Tibial nerve (tissue), 3 donors: ENCODE measurements around the gene TTC27.

ENCODE experiments used
- CTCF ChIP-seq, 5 experiments: fragments of 200-600 bp in 3 of 5; fragments of 450-650 bp in 2 of 5; sonication (generic) in 3 of 5; IDR thresholded peaks; one replicate each; pipeline ENCODE4 v1.5.1; 2016 to 2019; ENCODE audit warnings: antibody characterized with exemption in 5 of 5, mild to moderate bottlenecking in 3 of 5, moderate library complexity in 2 of 5
- POLR2A ChIP-seq, 2 donors: fragments of 450-650 bp; IDR thresholded peaks; one replicate each; pipeline ENCODE4 v1.6.1; 2017; ENCODE audit warnings: antibody characterized with exemption in 2 of 2, mild to moderate bottlenecking in 2 of 2, moderate library complexity in 2 of 2

- TF ChIP-seq CTCF (IDR thresholded peaks at IDR 0.05) (no peak), POLR2A (IDR thresholded peaks at IDR 0.05) (no peak)
Observed at GRCh38 chr2:32668254-32668653, 40.4 kb downstream of the TTC27 start.
